ENCODE data around the gene TMEM54.

TMEM54 gene

DNA sequence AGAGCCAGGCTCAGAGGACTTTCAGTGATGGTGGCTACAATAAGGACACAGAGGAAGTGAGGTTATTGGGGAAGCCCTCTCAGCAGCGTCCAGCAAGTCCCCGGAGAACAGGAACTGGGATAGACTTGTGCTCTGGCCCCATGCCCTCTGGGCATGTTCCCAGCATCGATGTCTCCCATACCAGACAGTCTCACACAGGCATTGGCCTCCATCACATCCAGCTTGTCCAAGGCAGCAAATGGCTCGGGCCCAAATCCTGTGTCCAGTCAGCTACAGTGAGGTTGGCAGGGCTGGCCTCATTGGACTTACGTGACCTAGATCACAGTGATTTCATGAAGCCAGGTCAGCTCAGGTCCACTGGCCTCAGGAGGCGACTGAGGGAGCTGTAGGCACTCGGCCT is 19.6 kb upstream of the TMEM54 start:
- H3K27ac ChIP-seq (ENCODE audit: extremely low read depth, low read depth, low read length) = no peak overlapping the region
- TF ChIP-seq SCRT1 (tag by site-specific recombination; IDR thresholded peaks at IDR 0.05; ENCODE audit: borderline replicate concordance) (no peak), ZNF175 (tag by site-specific recombination; IDR thresholded peaks at IDR 0.05) (no peak), GLI2 (tag by site-specific recombination; IDR thresholded peaks at IDR 0.05; ENCODE audit: borderline replicate concordance, low read depth) (no peak), ZBTB10 (tag by site-specific recombination; IDR thresholded peaks at IDR 0.05) (no peak), ZNF843 (tag by site-specific recombination; IDR thresholded peaks at IDR 0.05) (no peak), MYNN (tag by site-specific recombination; IDR thresholded peaks at IDR 0.05; ENCODE audit: borderline replicate concordance) (no peak), ZNF510 (tag by site-specific recombination; IDR thresholded peaks at IDR 0.05; ENCODE audit: insufficient replicate concordance) (no peak), MEIS1 (CRISPR knock-in tag; IDR thresholded peaks at IDR 0.05; ENCODE audit: borderline replicate concordance) (no peak), ZNF248 (tag by site-specific recombination; IDR thresholded peaks at IDR 0.05) (no peak), ZNF580 (tag by site-specific recombination; IDR thresholded peaks at IDR 0.05) (no peak), ZNF585B (tag by site-specific recombination; IDR thresholded peaks at IDR 0.05) (no peak), ZNF391 (tag by site-specific recombination; IDR thresholded peaks at IDR 0.05; ENCODE audit: borderline replicate concordance, low read depth) (no peak)
- H3K4me3 ChIP-seq (ENCODE audit: low read depth, low read length) = no peak overlapping the region
- ChIA-PET POLR2A (no interaction called here), CTCF (interaction anchor here (0.6 to 2.7 kb wide), 3 partner anchors 12 to 166 kb away, joined by 3 to 9 read pairs (median 5); no protein-coding TSS in a partner anchor)
- no peaks in the 10 kb centered on the region for H3K9me3 ChIP-seq (ENCODE audit: control insufficient read depth, insufficient read depth, low read depth, low read length)
- H3K4me1 ChIP-seq (ENCODE audit: control insufficient read depth, insufficient read depth, low read length) = no peaks in the 10 kb centered on the region
- H3K36me3 ChIP-seq (ENCODE audit: control insufficient read depth in 2 of 2, insufficient read depth in 1 of 2, low read length in 2 of 2) = no peaks in the 10 kb centered on the region

DNA sequence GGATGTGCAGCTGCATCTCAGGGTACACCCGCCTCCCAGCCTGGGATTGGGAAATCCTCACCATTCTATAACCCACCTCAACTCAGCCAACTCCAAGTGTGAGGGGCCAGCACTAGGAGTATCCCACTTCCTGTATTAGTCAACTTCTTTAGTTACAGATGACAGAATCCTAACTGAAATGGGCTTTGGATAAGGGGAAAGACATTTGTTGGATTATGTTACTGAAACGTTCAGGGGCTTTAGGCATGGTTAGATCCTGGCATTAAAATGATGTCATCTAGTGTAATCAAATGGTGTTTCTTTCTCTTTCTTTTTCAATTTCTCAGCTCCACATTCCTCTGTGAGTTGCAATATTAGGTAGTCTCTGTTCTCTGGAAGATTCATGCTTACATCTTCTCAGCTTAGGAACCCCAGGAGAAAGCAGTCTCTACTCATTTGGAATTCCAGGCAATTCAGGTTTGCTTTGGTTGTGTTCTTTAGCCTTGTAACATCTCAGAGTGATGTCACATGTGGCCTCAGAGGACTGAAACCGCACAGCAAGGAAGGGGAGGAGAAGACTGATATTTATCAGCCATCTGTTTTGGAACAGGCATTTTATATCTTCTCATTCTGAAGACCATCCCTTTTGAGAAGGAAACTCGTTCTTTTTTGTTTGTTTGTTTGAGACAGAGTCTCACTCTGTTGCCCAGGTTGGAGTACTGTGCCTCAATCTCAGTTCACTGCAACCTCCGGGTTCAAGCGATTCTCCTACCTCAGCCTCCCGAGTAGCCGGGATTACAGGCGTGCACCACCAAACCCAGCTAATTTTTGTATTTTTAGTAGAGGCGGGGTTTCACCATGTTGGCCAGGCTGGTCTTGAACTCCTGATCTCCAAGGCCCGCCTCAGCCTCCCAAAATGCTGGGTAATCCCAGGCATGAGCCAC is 18.9 kb upstream of the TMEM54 start:
- H3K36me3 ChIP-seq (ENCODE audit: control insufficient read depth in 2 of 2, insufficient read depth in 1 of 2, low read length in 2 of 2) = no peaks in the 10 kb centered on the region
- TF ChIP-seq, protein P1, sequence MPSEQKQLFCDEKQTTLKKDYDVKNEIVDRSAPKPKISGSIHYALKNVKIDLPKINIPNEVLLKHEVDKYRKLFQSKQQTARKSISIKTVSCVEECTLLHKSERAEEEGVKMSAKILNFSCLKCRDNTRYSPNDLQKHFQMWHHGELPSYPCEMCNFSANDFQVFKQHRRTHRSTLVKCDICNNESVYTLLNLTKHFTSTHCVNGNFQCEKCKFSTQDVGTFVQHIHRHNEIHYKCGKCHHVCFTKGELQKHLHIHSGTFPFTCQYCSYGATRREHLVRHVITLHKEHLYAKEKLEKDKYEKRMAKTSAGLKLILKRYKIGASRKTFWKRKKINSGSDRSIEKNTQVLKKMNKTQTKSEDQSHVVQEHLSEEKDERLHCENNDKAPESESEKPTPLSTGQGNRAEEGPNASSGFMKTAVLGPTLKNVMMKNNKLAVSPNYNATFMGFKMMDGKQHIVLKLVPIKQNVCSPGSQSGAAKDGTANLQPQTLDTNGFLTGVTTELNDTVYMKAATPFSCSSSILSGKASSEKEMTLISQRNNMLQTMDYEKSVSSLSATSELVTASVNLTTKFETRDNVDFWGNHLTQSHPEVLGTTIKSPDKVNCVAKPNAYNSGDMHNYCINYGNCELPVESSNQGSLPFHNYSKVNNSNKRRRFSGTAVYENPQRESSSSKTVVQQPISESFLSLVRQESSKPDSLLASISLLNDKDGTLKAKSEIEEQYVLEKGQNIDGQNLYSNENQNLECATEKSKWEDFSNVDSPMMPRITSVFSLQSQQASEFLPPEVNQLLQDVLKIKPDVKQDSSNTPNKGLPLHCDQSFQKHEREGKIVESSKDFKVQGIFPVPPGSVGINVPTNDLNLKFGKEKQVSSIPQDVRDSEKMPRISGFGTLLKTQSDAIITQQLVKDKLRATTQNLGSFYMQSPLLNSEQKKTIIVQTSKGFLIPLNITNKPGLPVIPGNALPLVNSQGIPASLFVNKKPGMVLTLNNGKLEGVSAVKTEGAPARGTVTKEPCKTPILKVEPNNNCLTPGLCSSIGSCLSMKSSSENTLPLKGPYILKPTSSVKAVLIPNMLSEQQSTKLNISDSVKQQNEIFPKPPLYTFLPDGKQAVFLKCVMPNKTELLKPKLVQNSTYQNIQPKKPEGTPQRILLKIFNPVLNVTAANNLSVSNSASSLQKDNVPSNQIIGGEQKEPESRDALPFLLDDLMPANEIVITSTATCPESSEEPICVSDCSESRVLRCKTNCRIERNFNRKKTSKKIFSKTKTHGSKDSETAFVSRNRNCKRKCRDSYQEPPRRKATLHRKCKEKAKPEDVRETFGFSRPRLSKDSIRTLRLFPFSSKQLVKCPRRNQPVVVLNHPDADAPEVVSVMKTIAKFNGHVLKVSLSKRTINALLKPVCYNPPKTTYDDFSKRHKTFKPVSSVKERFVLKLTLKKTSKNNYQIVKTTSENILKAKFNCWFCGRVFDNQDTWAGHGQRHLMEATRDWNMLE (tag by site-specific recombination; conservative IDR thresholded peaks at IDR 0.05; ENCODE audit: low read depth) = peak; percentile 39; the same call in 1 of the 2 replicates
- TF ChIP-seq SP2 (tag by site-specific recombination; IDR thresholded peaks at IDR 0.05) (0 out of 2 replicates have a peak, but pooled peaks have one; percentile 5), ZNF19 (tag by site-specific recombination; IDR thresholded peaks at IDR 0.05; ENCODE audit: low read depth) (no peak), ZNF366 (tag by site-specific recombination; conservative IDR thresholded peaks at IDR 0.05) (peak; percentile 18; the same call in 1 of the 2 replicates), SP3 (tag by site-specific recombination; IDR thresholded peaks at IDR 0.05) (no peak), ZEB2 (tag by site-specific recombination; IDR thresholded peaks at IDR 0.05) (peak; percentile 74), ZNF274 (IDR thresholded peaks at IDR 0.05; ENCODE audit: low read length) (no peak), ZNF274 (tag by site-specific recombination; IDR thresholded peaks at IDR 0.05; ENCODE audit: borderline replicate concordance) (no peak), ZNF24 (tag by site-specific recombination; IDR thresholded peaks at IDR 0.05) (0 out of 2 replicates have a peak, but pooled peaks have one; percentile 19)
- TF ChIP-seq, protein P2, sequence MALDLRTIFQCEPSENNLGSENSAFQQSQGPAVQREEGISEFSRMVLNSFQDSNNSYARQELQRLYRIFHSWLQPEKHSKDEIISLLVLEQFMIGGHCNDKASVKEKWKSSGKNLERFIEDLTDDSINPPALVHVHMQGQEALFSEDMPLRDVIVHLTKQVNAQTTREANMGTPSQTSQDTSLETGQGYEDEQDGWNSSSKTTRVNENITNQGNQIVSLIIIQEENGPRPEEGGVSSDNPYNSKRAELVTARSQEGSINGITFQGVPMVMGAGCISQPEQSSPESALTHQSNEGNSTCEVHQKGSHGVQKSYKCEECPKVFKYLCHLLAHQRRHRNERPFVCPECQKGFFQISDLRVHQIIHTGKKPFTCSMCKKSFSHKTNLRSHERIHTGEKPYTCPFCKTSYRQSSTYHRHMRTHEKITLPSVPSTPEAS (tag by site-specific recombination; IDR thresholded peaks at IDR 0.05) = no peak
- TF ChIP-seq, protein P3, sequence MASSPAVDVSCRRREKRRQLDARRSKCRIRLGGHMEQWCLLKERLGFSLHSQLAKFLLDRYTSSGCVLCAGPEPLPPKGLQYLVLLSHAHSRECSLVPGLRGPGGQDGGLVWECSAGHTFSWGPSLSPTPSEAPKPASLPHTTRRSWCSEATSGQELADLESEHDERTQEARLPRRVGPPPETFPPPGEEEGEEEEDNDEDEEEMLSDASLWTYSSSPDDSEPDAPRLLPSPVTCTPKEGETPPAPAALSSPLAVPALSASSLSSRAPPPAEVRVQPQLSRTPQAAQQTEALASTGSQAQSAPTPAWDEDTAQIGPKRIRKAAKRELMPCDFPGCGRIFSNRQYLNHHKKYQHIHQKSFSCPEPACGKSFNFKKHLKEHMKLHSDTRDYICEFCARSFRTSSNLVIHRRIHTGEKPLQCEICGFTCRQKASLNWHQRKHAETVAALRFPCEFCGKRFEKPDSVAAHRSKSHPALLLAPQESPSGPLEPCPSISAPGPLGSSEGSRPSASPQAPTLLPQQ (tag by site-specific recombination; IDR thresholded peaks at IDR 0.05) = peak; percentile 61

More for the DNA sequence above, 18.9 kb upstream of the TMEM54 start:
- no peaks in the 10 kb centered on the region for H3K4me1 ChIP-seq (ENCODE audit: control insufficient read depth, insufficient read depth, low read length)
- no peak overlapping the region for H3K4me3 ChIP-seq (ENCODE audit: low read depth, low read length)
- H3K27ac ChIP-seq (ENCODE audit: extremely low read depth, low read depth, low read length) = no peak overlapping the region
- POLR2A ChIA-PET = no interaction called here
- CTCF ChIA-PET = interaction anchor here (0.6 to 2.2 kb wide), 6 partner anchors 9 to 167 kb away, joined by 3 to 15 read pairs (median 6); no protein-coding TSS in a partner anchor
- H3K9me3 ChIP-seq (ENCODE audit: control insufficient read depth, insufficient read depth, low read depth, low read length) = no peaks in the 10 kb centered on the region

Data from HEK293 (cell line).